SU-DHL-6 (cell line): ENCODE results near the gene C10orf95.

Experiments
- H2AFZ ChIP-seq: fragments of 200-600 bp; sonication (generic); 2 replicates; pipeline ENCODE4 v1.6.1; 2014; ENCODE audit warnings: low read depth, mild to moderate bottlenecking, moderate library complexity, mixed read lengths, antibody characterized with exemption, low read length; ENCODE audit not compliant: severe bottlenecking
- H3F3A ChIP-seq: fragments of 200-600 bp; shearing (Covaris generic); 2 replicates; pipeline ENCODE4 v1.6.0; 2016; ENCODE audit warnings: antibody characterized with exemption, mild to moderate bottlenecking; ENCODE audit not compliant: insufficient read depth
- H3K27ac ChIP-seq: fragments of 200-600 bp; sonication (generic); 2 replicates; pipeline ENCODE4 v1.5.1; 2016; ENCODE audit warnings: low read depth, mild to moderate bottlenecking, low read length, moderate library complexity, mixed read lengths
- H3K27me3 ChIP-seq: fragments of 200-600 bp; sonication (generic), shearing (Covaris generic); 2 replicates; pipeline ENCODE4 v1.6.0; 2014; ENCODE audit warnings: mild to moderate bottlenecking, low read length
- H3K36me3 ChIP-seq: fragments of 200-600 bp; sonication (generic); 2 replicates; pipeline ENCODE4 v1.6.1; 2014; ENCODE audit warnings: mild to moderate bottlenecking, low read length, mixed read lengths
- H3K4me2 ChIP-seq: fragments of 300-600, 200-600 bp; shearing (Covaris generic), sonication (generic); 2 replicates; pipeline ENCODE4 v1.6.0; 2014; ENCODE audit warnings: low read length, low read depth, mild to moderate bottlenecking; ENCODE audit not compliant: poor library complexity, severe bottlenecking
- H3K4me3 ChIP-seq: fragments of 200-600 bp; sonication (generic); 2 replicates; pipeline ENCODE4 v1.5.1; 2014; ENCODE audit warnings: antibody characterized with exemption, low read length, mild to moderate bottlenecking, mixed read lengths; ENCODE audit not compliant: insufficient read depth, poor library complexity, severe bottlenecking
- H3K79me2 ChIP-seq: fragments of 200-600 bp; sonication (generic); 2 replicates; pipeline ENCODE4 v1.6.1; 2014; ENCODE audit warnings: mild to moderate bottlenecking, low read length, moderate library complexity; ENCODE audit not compliant: insufficient read depth
- H3K9ac ChIP-seq: fragments of 200-600 bp; sonication (generic); 2 replicates; pipeline ENCODE4 v1.7.0; 2014; ENCODE audit warnings: mild to moderate bottlenecking, low read length
- H3K9me2 ChIP-seq: fragments of 200-600 bp; sonication (generic); replicated peaks from 2 replicates; pipeline ENCODE4 v1.6.1; 2014; ENCODE audit warnings: low read length; ENCODE audit not compliant: insufficient read depth
- H3K9me3 ChIP-seq: fragments of 200-600 bp; sonication (generic); 2 replicates; pipeline ENCODE4 v1.6.1; 2014; ENCODE audit warnings: low read length, mixed read lengths; ENCODE audit not compliant: insufficient read depth
- H4K20me1 ChIP-seq: fragments of 200-600 bp; sonication (generic); 2 replicates; pipeline ENCODE4 v1.6.1; 2014; ENCODE audit warnings: low read depth, mild to moderate bottlenecking, antibody characterized with exemption, low read length, moderate library complexity, mixed read lengths
- EZH2phosphoT487 ChIP-seq: fragments of 200-600 bp; sonication (generic), shearing (Covaris generic); conservative IDR thresholded peaks from 2 replicates; pipeline ENCODE4 v1.6.1; 2018; ENCODE audit warnings: mild to moderate bottlenecking, antibody characterized with exemption, low read length, moderate library complexity, mixed read lengths
- TF ChIP-seq, protein P1 (sequence below): fragments of 200-600 bp; sonication (generic); IDR thresholded peaks from one replicate; pipeline ENCODE4 v1.5.1; 2017; ENCODE audit warnings: antibody characterized with exemption, mild to moderate bottlenecking, low read length, moderate library complexity; ENCODE audit not compliant: insufficient read depth, poor library complexity, severe bottlenecking

The C10orf95 gene

DNA sequence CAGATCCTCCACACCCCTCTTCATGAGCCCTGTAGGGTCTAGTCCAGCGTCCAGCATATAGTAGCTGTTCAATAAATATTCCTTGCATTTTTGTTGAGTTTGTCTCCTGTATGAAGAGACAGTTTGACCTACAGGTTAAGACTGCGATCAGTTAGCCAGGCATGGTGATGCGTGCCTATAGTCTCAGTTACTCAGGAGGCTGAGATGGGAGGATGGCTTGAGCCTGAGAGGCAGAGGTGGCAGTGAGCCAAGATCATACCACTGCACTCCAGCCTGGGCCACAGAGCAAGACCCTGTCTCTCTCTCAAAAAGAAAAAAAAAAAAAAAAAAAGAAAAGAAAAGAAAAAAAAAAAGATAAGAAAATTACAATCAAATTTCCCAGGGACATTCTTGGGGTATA is 13.8 kb downstream of the C10orf95 start:
- no peaks in the 10 kb centered on the region for H3K36me3 ChIP-seq
- H3K79me2 ChIP-seq = no peaks in the 10 kb centered on the region
- no peaks in the 10 kb centered on the region for H3K9me3 ChIP-seq
- no peaks in the 10 kb centered on the region for H4K20me1 ChIP-seq
- H3K27ac ChIP-seq = no peak overlapping the region
- no peaks in the 10 kb centered on the region for H3K27me3 ChIP-seq
- no peak overlapping the region for H3K9ac ChIP-seq
- no peak overlapping the region for H2AFZ ChIP-seq
- no peaks in the 10 kb centered on the region for H3K9me2 ChIP-seq
- TF ChIP-seq EZH2phosphoT487 = no peak
- TF ChIP-seq, protein P1, sequence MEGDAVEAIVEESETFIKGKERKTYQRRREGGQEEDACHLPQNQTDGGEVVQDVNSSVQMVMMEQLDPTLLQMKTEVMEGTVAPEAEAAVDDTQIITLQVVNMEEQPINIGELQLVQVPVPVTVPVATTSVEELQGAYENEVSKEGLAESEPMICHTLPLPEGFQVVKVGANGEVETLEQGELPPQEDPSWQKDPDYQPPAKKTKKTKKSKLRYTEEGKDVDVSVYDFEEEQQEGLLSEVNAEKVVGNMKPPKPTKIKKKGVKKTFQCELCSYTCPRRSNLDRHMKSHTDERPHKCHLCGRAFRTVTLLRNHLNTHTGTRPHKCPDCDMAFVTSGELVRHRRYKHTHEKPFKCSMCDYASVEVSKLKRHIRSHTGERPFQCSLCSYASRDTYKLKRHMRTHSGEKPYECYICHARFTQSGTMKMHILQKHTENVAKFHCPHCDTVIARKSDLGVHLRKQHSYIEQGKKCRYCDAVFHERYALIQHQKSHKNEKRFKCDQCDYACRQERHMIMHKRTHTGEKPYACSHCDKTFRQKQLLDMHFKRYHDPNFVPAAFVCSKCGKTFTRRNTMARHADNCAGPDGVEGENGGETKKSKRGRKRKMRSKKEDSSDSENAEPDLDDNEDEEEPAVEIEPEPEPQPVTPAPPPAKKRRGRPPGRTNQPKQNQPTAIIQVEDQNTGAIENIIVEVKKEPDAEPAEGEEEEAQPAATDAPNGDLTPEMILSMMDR = no peak
- H3K4me3 ChIP-seq = no peak overlapping the region
- H3K4me2 ChIP-seq = no peak overlapping the region
- no peaks in the 10 kb centered on the region for H3F3A ChIP-seq

DNA sequence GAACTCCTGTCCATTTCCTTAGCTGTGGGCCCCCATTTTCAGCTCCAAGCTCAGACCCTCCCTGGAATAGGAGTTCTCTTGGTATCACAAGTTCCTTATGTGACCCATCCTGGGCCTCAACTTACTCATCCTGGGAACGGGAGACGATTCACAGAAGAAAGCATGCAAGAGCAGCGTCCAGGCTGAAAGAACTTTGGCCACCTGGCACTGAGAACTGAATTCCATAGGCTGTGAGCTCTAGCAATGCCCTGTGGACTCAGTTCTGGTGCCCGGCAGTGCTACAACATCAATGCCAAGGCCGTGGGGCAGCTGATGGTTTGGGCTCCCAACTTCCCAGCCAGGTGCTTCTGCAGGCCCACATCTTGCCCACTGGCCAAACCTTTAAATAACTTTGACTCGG is 15.0 kb downstream of the C10orf95 start:
- Histone ChIP-seq H3K9me2 (no peaks in the 10 kb centered on the region), H3K4me2 (no peak overlapping the region), H3K9ac (no peak overlapping the region), H4K20me1 (no peaks in the 10 kb centered on the region), H3K27ac (no peak overlapping the region), H3K4me3 (no peak overlapping the region), H3K36me3 (no peaks in the 10 kb centered on the region), H3K9me3 (no peaks in the 10 kb centered on the region), H3F3A (0 out of 2 replicates have a peak, but pooled peaks cover 4% of the 10 kb centered on the region), H3K27me3 (no peaks in the 10 kb centered on the region), H2AFZ (no peak overlapping the region), H3K79me2 (0 out of 2 replicates have a peak, but pooled peaks cover 8% of the 10 kb centered on the region)
- no peak for TF ChIP-seq EZH2phosphoT487
- TF ChIP-seq, protein P1 = no peak

DNA sequence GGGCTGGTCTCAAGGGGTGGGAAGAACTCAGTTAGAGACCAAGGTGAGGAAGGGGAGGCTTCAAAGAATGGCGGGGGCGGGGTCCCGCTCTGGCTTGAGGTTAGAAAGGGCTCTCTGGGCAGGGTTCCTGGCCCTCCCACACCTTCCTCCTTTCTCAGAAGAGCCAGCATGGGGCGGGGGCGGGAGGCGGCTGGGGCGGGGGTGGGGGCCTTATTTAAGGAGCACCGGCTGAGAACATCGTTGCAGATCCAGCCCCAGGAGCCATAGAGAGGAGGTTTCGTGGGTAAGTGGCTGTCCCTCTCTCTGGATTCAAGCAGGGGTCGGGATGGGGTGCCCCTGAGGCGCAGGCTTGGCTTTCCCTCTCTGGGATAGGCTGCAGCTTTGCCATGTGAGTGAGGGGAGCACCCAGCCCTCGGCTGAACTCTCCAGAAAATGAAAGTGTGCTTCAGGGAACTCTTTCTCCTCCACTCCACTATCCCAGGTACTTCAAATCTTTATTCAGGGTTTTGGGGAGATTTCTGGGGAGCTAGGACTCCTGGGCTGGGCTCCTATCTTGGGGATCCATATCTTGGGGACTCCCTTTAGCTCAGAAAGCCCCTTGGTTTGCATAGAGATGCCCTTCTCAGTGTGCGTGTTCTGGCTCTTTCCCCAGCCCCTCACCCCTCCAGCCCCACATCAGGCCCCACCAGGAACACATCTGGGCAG is 15.7 kb downstream of the C10orf95 start:
- Histone ChIP-seq H3K36me3 (no peaks in the 10 kb centered on the region), H3K79me2 (0 out of 2 replicates have a peak, but pooled peaks cover 8% of the 10 kb centered on the region), H3K4me3 (no peak overlapping the region), H3K27ac (no peak overlapping the region), H3K9me2 (no peaks in the 10 kb centered on the region), H2AFZ (no peak overlapping the region), H3K4me2 (no peak overlapping the region), H3K9me3 (no peaks in the 10 kb centered on the region), H3K27me3 (no peaks in the 10 kb centered on the region), H4K20me1 (no peaks in the 10 kb centered on the region), H3F3A (0 out of 2 replicates have a peak, but pooled peaks cover 5% of the 10 kb centered on the region), H3K9ac (no peak overlapping the region)
- TF ChIP-seq EZH2phosphoT487 = no peak
- TF ChIP-seq, protein P1 = no peak
